HG02588 (cell line): ENCODE measurements around the gene HIF3A.

Experiments used
- ATAC-seq: cut with Tn5 transposase; IDR thresholded peaks from one replicate; pipeline ENCODE4 v1.9.1; 2021; ENCODE audit warnings: mild to moderate bottlenecking, moderate library complexity; ENCODE audit not compliant: unreplicated experiment

Gene HIF3A

DNA sequence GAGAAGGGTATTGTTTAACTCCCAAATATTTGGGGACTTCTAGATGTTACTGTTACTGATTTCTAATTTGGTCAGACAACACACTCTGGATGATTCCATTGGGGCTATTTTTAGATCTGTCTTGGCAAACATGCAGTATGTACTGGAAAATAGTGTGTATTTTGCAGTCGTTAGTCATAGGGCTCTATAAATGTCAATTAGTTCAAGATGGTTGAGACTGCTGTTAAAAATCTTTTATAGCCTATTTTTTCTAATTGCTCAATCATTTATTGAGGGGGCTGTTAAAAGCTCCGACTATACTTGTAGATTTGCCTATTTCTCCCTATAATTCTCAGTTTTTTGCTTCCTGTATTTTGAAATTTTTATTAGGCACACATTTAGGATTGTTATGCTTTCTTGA lies 81.4 kb downstream of the HIF3A start:
- ATAC-seq: no peak

DNA sequence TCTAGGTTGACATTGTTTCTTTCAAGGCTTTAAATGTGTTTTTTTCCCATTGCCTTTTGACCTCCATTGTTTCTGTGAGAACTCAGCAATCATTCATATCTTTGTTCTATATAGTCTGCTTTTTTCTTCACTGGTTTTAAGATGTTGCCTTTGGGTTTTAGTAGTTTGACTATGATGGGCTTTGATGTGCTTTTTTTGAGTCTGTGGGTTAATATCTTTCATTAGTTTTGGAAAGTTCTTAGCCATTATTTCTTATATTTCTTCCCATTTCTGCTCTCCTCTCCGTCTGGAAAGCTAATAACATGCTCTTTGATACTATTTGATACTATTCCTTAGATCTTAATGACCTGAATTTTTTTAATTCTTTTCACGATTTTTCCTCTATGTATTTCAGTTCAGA lies 83.8 kb downstream of the HIF3A start:
- no peak for ATAC-seq

DNA sequence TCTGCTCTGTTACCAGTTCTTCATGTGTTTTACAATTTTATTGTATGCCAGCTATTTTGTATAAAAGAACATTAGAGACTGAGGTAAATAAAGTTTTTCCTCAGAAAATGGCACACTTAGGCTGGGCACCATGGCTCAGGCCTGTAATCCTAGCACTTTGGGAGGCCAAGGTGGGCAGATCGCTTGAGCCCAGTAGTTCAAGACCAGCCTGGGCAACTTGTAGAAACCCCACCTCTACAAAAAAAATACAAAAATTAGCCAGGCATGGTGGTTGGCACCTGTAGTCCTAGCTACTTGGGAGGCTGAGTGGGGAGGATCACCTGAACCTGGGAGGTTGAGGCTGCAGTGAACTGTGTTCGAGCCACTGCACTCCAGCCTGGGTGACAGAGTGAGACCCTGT lies 84.5 kb downstream of the HIF3A start:
- ATAC-seq: no peak

DNA sequence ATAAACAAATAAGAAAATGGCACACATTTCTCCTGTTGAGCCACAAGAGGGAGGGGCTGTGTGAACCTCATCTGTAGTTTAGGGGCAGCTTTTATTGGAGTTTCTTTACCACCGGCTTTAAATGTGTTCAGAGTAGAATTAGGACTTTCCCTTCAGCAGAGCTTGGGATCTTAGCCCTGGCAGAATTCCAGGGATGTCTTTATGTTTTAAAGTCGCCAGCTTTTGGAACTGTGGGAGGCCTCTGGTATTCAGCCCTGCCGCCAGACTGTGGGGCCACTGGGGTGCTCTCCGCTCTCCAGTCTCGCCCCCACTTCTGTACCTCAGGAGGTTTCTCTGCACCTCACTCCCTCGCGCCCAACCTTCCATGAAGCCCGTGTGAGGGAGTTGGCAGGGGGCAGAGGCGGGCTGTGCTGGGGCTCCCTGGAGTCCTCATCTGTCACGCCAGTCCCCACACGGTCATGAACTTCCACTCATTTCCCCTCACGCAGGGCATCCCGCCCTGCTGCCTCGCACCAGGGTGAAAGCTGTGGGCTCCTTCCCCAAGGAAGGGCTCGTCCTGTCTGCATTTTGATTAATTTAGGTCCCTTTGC lies 85.0 kb downstream of the HIF3A start:
- ATAC-seq: no peak

DNA sequence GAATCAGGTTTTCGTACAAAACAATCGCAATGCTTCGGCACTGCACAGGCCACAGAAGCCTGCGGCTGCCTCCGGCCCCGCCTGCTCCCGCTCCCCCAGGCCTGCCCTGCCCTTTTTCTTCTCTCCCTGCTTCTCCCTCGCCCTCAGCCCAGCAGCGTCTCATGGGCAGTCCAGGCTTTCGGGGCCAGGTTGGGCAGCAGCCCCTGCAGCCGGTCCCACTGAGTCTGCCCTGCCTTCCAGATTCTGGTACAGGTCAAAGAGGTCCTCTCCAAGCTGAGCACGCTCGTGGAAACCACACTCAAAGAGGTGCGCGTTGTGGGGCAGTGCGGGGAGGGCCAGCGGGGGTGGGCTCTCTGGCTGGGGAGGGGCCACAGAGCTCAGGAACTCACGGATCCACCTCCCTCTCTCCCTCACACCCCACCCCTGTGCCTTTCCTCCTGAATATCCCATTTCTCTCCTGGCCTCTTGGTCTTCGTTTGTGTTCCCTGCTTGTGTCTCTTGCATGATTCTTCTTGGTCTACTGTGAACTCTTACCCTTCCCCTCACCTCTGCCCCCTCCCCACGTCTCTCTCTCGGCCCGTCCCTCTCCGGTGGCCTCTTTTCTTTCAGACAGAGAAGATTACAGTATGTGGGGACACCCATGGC lies 86.5 kb downstream of the HIF3A start:
- ATAC-seq: no peak

DNA sequence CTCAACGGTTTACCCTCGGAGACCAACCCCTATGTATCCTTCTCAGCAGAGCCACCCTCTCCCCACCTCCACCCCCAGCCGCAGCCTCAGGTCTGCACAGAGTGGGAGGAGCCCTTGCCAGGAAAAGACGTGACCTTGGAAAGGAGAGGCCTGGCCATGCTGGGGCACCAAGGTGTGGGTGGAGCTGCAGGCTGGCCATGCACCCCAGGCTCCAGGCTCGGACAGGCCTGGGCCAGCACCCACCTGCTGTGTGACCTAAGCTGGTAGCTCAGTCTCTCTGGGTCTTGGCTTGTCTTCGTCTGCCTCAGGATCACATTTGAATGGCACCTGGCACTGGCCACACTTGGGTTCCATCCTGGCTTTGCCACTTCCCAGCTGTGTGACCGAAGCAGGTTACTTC lies 87.0 kb downstream of the HIF3A start:
- no peak for ATAC-seq

DNA sequence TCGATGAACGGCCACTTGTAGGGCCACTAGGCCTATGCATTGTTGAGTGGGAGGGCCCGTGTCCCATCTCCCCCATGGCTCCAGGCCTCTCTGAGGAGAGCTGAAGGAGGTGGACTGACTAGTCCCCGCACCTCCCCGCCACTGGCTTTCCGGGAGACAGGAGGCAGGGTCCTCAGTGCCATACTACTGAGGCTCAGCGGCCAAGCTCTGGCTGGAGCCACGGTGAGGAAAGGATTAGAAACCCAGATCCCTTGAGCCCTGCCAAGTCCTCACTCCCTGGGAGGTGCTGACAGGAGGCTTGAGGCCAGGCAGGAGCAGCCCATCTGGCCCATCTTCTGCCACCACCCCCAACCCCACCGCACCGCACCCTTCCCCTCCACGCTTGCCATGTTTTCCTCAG lies 87.6 kb downstream of the HIF3A start:
- ATAC-seq: no peak

DNA sequence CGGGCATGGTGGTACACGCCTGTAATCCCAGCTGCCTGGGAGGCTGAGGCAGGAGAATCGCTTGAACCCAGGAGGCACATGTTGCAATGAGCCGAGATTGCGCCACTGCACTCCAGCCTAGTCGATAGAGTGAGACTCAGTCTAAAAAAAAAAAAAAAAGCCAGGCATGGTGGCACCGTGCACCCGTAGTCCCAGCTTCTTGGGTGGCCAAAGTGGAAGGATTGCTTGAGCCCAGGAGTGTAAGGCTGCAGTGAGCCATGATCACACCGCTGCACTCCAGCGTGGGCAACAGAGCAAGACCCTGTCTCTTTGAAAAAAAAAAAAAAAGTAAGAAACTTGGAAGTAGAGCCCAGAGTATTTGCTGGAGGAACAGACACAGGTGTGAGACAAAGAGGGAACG lies 88.8 kb downstream of the HIF3A start:
- no peak for ATAC-seq

DNA sequence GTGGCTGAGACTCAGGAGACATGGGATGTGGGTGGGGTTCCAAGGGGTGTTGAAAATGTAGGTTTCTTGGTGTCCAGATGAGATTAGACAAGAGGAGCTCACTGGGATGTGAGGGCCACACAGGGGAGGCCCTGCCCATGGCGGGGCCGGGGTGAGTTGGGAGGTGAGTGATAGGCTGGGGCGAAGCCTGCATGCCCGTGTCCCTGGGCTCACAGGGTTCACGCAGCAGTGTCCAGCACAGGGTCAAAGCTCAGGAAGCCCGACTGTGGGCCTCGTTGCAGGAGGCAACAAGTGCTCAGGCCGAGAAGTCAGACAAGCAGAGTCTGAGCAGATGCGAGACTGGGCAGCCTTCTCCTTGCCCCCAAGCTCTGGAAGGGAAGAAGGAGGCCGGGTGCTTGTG lies 89.3 kb downstream of the HIF3A start:
- no peak for ATAC-seq

DNA sequence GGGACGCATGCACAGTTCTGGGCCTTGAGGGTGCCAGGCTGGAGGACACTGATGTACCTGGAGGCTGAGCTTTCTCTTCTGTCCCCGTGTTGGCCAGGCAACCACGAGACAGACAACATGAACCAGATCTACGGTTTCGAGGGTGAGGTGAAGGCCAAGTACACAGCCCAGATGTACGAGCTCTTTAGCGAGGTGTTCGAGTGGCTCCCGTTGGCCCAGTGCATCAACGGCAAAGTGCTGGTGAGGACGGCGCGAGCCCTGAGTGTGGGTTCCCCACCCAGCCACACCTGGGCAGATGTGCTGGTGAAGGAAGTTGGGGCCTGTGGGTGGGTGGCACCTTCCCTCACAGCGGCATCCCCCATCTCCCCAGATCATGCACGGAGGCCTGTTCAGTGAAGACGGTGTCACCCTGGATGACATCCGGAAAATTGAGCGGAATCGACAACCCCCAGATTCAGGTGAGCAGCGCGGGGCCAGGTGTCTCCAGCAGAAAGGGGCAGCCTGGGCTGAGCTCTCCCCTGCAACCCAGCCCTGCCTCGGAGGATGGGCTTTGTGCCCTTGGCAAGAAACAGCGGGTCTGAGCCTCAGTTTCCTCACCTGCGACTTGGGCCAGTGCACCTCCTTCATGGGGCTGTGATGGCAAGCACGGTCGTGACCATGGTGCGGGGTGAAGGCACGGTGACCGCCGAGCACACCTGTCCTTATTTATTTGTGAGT lies 90.3 kb downstream of the HIF3A start:
- no peak for ATAC-seq

DNA sequence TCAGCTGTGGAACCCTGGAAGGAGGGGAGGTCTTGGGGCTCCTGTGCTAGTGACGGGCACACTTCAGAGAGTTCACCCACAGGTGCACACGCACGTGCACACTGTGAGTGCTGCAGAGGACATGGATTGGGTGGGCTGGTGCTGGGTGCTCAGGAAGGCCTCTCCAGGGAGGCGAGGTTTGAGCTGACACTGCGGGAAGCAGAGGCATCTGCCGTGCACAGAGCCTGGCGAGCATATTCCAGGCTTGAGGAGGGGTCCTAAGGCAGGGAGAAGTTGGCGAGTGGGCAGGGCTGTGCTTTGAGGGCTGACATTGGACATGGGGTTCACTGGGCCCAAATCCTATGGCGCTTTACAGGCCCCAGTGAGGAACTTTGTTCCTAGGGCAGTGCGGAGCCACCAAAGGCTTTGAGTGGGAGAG lies 90.9 kb downstream of the HIF3A start:
- no peak for ATAC-seq

DNA sequence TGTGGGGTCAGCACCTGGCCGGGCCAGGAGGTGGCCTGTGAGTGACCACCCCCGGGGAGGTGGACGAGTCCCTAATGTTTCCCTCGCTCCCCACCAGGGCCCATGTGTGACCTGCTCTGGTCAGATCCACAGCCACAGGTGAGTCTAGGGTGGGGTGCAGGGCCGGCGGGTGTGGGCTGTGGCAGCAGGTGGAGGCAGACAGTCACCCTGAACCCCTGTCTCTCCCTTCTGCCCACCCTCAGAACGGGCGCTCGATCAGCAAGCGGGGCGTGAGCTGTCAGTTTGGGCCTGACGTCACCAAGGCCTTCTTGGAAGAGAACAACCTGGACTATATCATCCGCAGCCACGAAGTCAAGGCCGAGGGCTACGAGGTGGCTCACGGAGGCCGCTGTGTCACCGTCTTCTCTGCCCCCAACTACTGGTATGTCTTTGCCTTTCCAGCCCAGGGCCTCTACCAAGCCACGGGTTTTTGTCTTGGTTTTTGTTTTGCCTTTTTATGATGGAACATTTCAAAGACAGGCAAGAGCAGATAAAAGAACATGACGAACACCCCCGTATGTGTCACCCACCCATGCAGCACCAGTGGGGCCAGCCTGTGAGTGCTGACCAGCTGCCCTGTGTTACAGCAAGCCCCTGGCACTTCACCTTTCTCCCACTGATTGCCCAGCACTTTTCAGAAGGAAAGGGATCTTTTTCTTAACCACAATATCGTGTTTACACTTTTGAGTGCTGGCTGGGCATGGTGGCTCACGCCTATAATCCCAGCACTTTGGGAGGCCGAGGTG lies 91.7 kb downstream of the HIF3A start:
- ATAC-seq: no peak

DNA sequence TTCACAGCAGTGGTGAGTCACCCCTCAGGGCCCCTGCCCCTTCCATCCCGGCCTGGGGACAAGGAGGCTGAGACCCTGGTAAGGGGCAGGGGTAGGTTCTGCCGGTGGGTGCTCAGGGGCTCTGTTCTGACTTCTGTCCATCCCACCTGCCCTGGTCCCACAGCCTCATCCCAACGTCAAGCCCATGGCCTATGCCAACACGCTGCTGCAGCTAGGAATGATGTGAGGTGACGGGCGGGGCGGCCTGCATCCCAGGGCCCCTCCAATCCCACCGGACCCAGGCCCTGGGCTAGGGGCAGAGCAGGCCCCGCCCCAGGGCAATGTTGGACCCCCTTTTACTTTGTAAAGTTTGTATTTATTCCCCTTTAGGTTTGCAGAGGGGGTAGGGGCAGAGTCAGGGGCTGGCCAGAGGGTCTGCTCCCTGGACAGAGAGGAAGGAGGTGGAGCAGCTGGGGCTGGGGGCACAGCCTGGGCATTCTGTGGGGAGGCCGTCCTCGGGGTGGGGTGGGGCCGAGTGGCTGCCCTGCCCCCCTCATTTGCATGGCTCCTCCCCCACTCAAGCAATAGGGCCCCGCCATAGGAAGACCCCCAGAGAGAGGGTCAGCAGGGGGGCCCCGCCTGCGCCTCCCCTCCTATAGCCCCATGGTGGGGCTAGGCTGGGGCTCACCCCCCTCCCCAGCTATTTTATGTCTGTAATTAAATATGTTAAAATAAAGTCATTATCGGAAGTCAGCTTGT lies 93.4 kb downstream of the HIF3A start:
- no peak for ATAC-seq

DNA sequence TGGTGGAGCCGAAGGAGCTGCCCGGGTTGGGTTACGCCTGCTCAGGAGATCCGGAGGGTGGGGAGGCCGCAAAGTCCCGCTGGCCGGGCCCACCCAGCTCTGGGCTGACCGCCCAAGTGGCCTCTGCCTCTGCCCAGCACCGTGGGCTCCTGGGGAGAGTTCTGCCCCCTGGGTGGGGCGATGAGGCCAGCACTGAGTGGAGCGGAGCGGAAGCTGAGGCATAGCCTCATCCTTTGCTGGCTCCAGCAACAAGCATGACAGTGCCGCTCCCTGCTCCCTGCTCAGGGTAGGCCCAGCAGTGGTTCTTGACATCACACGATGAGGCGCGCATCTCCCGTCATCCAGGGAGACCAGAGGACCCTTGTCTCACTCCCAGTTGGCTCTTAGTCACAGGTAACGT lies 94.0 kb downstream of the HIF3A start:
- ATAC-seq: no peak

DNA sequence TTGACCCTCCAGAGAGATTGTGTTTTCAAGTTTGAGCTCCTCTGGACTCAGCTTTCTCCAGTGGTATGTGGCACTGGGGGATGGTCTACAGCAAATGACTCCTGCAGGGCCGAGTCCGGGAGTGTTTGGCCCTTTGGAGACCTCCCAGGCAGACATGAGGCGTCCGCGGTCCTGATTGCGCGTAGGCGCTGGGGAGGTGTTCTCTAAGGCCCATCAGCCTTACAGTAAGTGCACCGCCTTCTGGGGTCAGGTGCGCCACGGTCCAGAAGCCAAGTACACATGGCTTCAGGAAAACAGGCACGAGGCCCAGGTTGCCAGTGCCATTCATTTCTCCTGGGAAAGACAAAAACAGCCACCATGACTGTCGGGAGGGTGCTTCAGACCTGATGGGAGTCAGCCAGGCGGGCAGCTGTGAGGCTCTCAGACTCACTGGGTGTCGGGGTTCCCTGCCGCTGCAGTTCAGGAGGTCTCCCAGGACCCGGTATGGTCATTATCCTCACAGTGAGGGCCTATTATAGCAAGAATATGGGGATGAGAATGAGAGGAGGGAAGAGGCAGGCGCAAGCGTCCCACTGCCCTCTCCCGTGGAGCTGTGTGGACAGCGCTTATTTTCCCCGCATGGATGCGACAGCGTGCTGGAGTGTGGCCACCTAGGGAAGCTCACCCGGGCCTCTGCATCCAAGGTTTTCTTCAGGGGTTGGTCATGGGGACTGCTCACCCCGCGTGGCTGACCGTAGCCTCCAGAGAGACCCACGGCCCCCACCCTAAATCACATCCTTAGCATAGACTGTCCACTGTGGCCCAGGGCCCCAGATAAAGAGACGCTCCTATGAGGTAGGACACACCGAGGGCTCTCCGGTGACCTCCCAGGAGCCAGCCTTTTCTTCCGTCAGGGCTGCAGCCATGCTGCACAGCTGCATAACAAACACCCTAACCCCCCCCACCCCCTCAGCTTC lies 94.7 kb downstream of the HIF3A start:
- ATAC-seq: no peak

DNA sequence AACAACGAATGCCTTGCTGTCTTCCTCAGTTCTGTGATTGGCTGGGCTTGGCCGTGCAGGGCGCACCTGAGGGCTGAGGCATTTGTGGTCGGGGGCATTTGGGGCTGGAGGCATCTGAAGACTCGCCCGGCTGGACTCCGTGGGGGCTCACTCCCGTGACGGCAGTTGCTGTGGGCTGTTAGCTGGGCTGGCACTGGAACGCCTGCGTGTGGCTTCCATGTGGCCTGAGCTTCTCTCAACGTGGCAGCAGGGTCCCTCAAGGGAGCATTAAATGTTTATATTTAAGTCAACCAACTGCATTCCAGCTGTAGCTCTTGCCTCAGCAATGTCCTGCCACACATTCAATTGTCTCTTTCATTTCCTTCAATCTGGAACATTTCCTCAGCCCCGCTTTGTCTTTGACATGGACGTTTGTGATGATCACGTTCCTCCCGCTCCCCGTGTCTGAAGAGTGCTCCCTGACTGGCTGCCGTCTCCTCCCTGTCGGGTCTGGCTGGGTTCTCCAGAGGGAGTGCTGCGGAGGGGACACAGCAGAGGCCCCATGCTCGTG lies 95.5 kb downstream of the HIF3A start:
- no peak for ATAC-seq

DNA sequence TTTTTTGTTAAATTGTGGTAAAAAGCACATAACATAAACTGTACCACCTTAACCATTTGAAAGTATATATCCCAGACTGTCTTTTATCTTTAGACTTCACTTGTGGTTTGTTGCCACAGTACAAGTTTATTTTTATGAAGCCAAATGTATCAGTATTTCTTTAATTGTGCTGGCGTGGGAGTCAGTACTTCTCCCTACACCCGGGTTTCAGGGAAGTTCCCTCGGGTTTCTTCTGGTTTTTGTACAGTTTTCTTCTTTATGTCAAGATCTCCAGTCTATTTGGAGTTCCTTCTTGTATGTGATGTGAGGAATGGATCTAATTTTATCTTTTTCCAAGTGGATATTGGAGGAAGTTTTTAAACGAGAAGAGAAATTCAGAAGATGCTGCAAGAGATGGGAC lies 96.0 kb downstream of the HIF3A start:
- no peak for ATAC-seq
